GM12892 (cell line): ENCODE data around the gene ABCC2. TPM values are rescaled to one million over a fixed set of nuclear protein-coding genes. Genes with fewer than 3 reads are reported as not detected.
"Not testable (repeated sequence)": the region's sequence is repeated elsewhere in the genome, so short reads cannot be mapped to it uniquely, and the experiment has no call there.

Experiments
- DNase-seq: peaks from one replicate; pipeline ENCODE4 v3.0.0; 2011; ENCODE audit not compliant: insufficient read length
- FAIRE-seq: peaks from 2 replicates; lab custom pipeline; 2011; peaks lifted over from hg19 to GRCh38; lab: Jason Lieb, UNC
- POLR2A ChIP-seq: IDR thresholded peaks from 2 replicates; pipeline ENCODE4 v1.6.1; 2011; ENCODE audit warnings: low read depth, low read length, control low read depth
- POLR2AphosphoS5 ChIP-seq: IDR thresholded peaks from 2 replicates; pipeline ENCODE4 v1.6.1; 2011; ENCODE audit warnings: low read depth, low read length, control low read depth
- TAF1 ChIP-seq: IDR thresholded peaks from 2 replicates; pipeline ENCODE4 v1.6.1; 2011; ENCODE audit warnings: low read depth, mild to moderate bottlenecking, control low read depth, low read length, borderline replicate concordance
- polyA plus RNA-seq: library from polyadenylated mRNA; unstranded; fragments of >200 nt; gene quantifications from one replicate; pipeline ENCODE4 v1.2.1, GENCODE V29; 2012; ENCODE audit warnings: missing spikeins, inconsistent platforms; ENCODE audit not compliant: missing spikeins

The ABCC2 gene
- 0.32 TPM for polyA plus RNA-seq

- no peak for DNase-seq
- TF ChIP-seq POLR2A: no peak
- TF ChIP-seq TAF1: no peak
- TF ChIP-seq POLR2AphosphoS5: no peak
- FAIRE-seq: no peak
Measured at GRCh38 chr10:99782447-99783286, at the start of gene ABCC2. TSS of gene ABCC2 (plus strand) at chr10:99782640. CDS start at chr10:99782845, 205 bp downstream.

- FAIRE-seq: no peak
- DNase-seq: no peak
Measured at GRCh38 chr10:99733366-99733765, 49.1 kb upstream of the ABCC2 start.

GRCh38 chr10:99734111-99734510 lies 48.3 kb upstream of the ABCC2 start:
- not testable (repeated sequence) for DNase-seq, FAIRE-seq

More at GRCh38 chr10:99733366-99733765, 49.1 kb upstream of the ABCC2 start:
- TF ChIP-seq POLR2A (no peak), POLR2AphosphoS5 (no peak), TAF1 (no peak)

DNA sequence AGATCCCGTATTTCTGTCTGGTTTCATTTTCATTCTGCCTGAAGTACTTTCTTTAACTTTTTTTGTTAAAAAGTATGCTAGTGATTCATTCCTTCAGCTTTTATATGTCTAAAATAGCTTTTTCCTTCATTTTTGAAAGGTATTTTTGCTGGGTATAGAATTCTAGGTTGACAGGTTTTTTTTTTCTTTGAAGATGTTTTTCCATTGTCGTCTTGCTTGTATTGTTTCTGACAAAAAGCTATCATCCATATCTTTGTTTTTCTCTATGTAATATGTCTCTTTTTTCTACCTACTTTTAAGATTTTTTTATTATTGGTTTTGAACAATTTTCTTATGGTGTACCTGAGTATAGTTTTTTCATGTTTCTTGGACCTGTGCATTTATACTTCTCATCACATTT lies 42.2 kb upstream of the ABCC2 start:
- TF ChIP-seq POLR2AphosphoS5 (no peak), TAF1 (no peak), POLR2A (no peak)
- no peak for DNase-seq
- FAIRE-seq: no peak

- no peak for FAIRE-seq
- TF ChIP-seq POLR2A: no peak
- no peak for TF ChIP-seq TAF1
- TF ChIP-seq POLR2AphosphoS5: no peak
- DNase-seq: no peak
Measured at GRCh38 chr10:99740933-99741559, 41.4 kb upstream of the ABCC2 start.

GRCh38 chr10:99742254-99742653 lies 40.2 kb upstream of the ABCC2 start:
- TF ChIP-seq POLR2AphosphoS5: no peak
- TF ChIP-seq POLR2A: no peak
- TF ChIP-seq TAF1: no peak
- no peak for DNase-seq
- no peak for FAIRE-seq

DNA sequence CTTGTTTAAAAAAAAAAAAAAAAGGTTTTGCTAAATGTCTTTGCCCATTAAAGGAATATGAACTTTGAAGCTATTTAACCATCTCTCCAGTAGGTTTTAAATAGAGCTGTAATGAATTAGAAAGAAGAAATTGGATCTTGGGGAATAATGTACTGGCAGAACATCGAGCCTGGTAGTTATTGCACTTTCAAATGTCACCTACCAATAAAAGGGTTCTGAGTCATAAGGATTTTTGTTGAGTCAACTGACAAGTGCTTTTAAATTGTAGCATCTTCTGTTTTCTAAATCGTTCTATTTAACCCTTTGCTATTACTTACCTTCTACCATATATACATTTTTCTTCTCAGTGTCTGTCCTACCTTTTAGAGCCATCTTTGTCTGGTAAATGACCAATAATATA lies 39.7 kb upstream of the ABCC2 start:
- FAIRE-seq (no peak), DNase-seq (no peak)
- TF ChIP-seq TAF1 (no peak), POLR2AphosphoS5 (no peak), POLR2A (no peak)

DNA sequence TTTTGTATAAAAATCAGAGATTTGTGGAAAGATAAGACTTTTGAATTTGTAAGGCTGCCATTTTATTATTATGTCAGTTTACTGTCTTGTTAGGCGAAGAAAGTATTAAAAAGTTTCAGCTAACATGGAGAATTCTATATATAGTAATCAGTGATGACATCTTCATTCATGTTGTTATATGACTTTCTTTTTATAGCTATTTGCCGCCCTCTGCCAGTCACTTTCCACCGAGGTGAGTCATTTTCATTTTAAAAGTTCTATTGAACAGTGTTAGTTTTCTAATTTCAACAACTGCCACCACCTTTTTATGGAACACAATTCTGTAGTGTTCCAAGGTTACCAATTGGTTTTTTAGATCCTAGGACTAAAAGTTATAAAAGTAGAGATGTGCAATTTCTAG lies 38.6 kb upstream of the ABCC2 start:
- FAIRE-seq: no peak
- DNase-seq: no peak
- TF ChIP-seq TAF1 (no peak), POLR2AphosphoS5 (no peak), POLR2A (no peak)

DNA sequence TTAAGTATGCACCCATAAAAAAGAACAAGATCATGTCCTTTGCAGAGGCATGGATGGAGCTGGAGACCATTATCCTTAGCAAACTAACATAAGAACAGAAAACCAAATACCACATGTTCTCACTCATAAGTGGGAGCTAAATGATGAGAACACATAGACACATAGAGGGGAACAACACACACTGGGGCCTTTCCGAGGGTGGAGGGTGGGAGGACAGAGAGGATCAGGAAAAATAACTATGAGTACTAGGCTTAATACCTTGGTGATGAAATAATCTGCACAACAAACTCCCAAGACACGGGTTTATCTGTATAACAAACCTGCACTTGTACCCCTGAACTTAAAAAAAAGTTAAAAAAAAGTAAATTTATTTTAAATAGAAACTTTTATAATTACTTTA lies 36.3 kb upstream of the ABCC2 start:
- not testable (repeated sequence) for DNase-seq, FAIRE-seq

DNA sequence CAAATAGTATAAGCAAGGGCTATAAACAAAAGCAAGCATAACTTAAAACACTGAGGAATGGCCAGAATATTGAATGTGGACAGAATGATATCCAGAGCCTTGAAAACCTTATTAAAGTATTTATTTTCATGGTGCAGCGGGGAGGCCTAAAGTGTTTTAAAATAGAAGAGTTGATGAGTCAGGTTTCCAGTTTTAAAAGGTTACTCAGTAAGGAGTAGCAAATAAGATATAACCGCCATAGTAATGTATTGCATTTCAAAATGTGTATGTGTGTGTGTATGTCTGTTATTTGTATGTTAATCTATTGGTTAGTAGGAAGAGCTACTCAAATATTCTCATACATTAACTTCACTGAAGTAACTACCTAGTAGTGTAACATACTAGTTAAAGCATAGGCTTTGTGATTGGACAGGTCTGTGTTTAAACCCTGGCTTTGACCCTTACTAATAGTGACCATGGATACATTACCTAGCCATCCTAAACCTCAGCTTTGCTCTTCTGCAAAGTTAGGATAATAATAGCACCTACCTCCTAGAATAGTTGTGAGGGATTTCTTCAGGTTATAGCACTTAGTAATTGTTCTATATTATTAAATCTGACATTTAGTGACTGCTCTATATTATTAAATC lies 33.5 kb upstream of the ABCC2 start:
- no peak for DNase-seq
- FAIRE-seq: peak; percentile 36

DNA sequence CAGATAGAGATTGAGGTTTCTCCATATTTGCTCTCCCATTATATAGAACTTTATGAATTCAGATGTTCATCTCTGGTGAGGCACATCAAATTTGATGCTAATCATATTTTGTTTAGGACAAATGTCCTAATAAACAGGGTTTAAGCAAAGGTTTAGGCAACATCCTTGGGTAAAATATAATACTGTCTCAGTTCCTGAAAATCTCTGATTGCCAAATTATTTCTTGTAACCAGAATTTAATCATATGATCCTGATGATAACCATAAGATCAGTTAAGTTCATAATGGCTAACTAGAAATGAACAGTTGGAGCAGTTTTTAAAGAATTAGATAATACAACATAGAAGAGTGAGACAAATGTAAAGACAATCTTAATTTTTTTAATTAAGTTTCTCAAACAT lies 31.8 kb upstream of the ABCC2 start:
- TF ChIP-seq POLR2A (no peak), POLR2AphosphoS5 (no peak), TAF1 (no peak)
- DNase-seq (no peak), FAIRE-seq (no peak)

More for the DNA sequence above, 33.5 kb upstream of the ABCC2 start:
- TF ChIP-seq TAF1 (no peak), POLR2AphosphoS5 (no peak), POLR2A (no peak)

GRCh38 chr10:99754670-99755069 lies 27.8 kb upstream of the ABCC2 start:
- no peak for DNase-seq
- TF ChIP-seq TAF1 (no peak), POLR2AphosphoS5 (no peak), POLR2A (no peak)
- FAIRE-seq: no peak
